WTC11 (cell line): ENCODE measurements around the gene GJB5. TPM values are rescaled to one million over a fixed set of nuclear protein-coding genes. Genes with fewer than 3 reads are reported as not detected.

ENCODE experiments used
- ATAC-seq: fragments of 200-7000 bp; cut with Tn5 transposase; 2 replicates; pipeline ENCODE4 v1.10.0; 2021; ENCODE audit warnings: mild to moderate bottlenecking, moderate library complexity
- CTCF ChIA-PET: fragments of 300-600 bp; sonication (Branson Sonifier 250); formaldehyde crosslinking; loops from one replicate; lab custom pipeline; 2021; ENCODE audit warnings: antibody characterized with exemption; lab: Charles Lee
- POLR2A ChIA-PET: fragments of 350-600 bp; sonication (Branson Sonifier 250); formaldehyde crosslinking; loops from one replicate; lab custom pipeline; 2021; ENCODE audit warnings: antibody characterized with exemption; lab: Charles Lee
- DNase-seq: peaks from one replicate; pipeline ENCODE4 v3.0.0; 2021; ENCODE audit warnings: low spot score
- H3K27ac Mint-ChIP-seq: 2 replicates; pipeline ENCODE4 v1.8.0; 2021; ENCODE audit warnings: mixed read lengths
- H3K27me3 Mint-ChIP-seq: 2 replicates; pipeline ENCODE4 v1.8.0; 2021; ENCODE audit warnings: low read depth, mild to moderate bottlenecking, moderate library complexity, mixed read lengths
- H3K36me3 Mint-ChIP-seq: 2 replicates; pipeline ENCODE4 v1.8.0; 2021; ENCODE audit warnings: mixed read lengths
- H3K4me1 Mint-ChIP-seq: 2 replicates; pipeline ENCODE4 v1.8.0; 2022; ENCODE audit warnings: mixed read lengths
- H3K4me3 Mint-ChIP-seq: 2 replicates; pipeline ENCODE4 v1.8.0; 2021; ENCODE audit warnings: mild to moderate bottlenecking, moderate library complexity, mixed read lengths
- H3K9me3 Mint-ChIP-seq: 2 replicates; pipeline ENCODE4 v1.8.0; 2021; ENCODE audit warnings: mixed read lengths
- CBFB ChIP-seq: sonication (generic); formaldehyde crosslinking; IDR thresholded peaks from 2 replicates; pipeline ENCODE4 v1.8.1; 2022; ENCODE audit warnings: mild to moderate bottlenecking, low read depth, missing genetic modification reagents
- CREM ChIP-seq: sonication (generic); formaldehyde crosslinking; IDR thresholded peaks from 2 replicates; pipeline ENCODE4 v1.8.1; 2022; ENCODE audit warnings: mild to moderate bottlenecking, missing genetic modification reagents, moderate library complexity
- EMX1 ChIP-seq: fragments of 250-450 bp; sonication (Bioruptor Pico); IDR thresholded peaks from 2 replicates; pipeline ENCODE4 v1.8.0; 2021; ENCODE audit warnings: mild to moderate bottlenecking
- FOXP1 ChIP-seq: sonication (generic); formaldehyde crosslinking; IDR thresholded peaks from 2 replicates; pipeline ENCODE4 v1.8.0; 2022; ENCODE audit warnings: missing genetic modification reagents, mild to moderate bottlenecking, moderate library complexity, borderline replicate concordance
- JAZF1 ChIP-seq: fragments of 250-450 bp; sonication (Bioruptor Pico); IDR thresholded peaks from 2 replicates; pipeline ENCODE4 v1.9.0; 2021; ENCODE audit warnings: moderate library complexity, mild to moderate bottlenecking, inconsistent platforms
- MXD4 ChIP-seq: fragments of 250-450 bp; sonication (Bioruptor Pico); IDR thresholded peaks from 2 replicates; pipeline ENCODE4 v1.8.0; 2021; ENCODE audit warnings: mild to moderate bottlenecking, moderate library complexity, borderline replicate concordance
- NFATC4 ChIP-seq: fragments of 250-450 bp; sonication (Bioruptor Pico); IDR thresholded peaks from 2 replicates; pipeline ENCODE4 v1.9.0; 2021; ENCODE audit warnings: mild to moderate bottlenecking
- NFE2L1 ChIP-seq: sonication (generic); formaldehyde crosslinking; IDR thresholded peaks from 2 replicates; pipeline ENCODE4 v1.8.1; 2023; ENCODE audit warnings: missing genetic modification reagents
- NR3C1 ChIP-seq: sonication (generic); formaldehyde crosslinking; conservative IDR thresholded peaks from 2 replicates; pipeline ENCODE4 v1.8.1; 2023; ENCODE audit warnings: low read depth, mild to moderate bottlenecking, missing genetic modification reagents
- OVOL2 ChIP-seq: fragments of 250-450 bp; sonication (Bioruptor Pico); IDR thresholded peaks from 2 replicates; pipeline ENCODE4 v1.9.0; 2021; ENCODE audit warnings: mild to moderate bottlenecking, borderline replicate concordance
- ZNF396 ChIP-seq: fragments of 250-450 bp; sonication (Bioruptor Pico); IDR thresholded peaks from 2 replicates; pipeline ENCODE4 v1.8.0; 2021; ENCODE audit warnings: mild to moderate bottlenecking, moderate library complexity, borderline replicate concordance
- ZNF416 ChIP-seq: fragments of 250-450 bp; sonication (Bioruptor Pico); IDR thresholded peaks from 2 replicates; pipeline ENCODE4 v1.9.0; 2021; ENCODE audit warnings: mild to moderate bottlenecking, inconsistent platforms
- total RNA-seq: library from RNA; stranded (reverse); gene quantifications from 3 replicates; pipeline ENCODE4 v1.2.3, GENCODE V29; 2021
- TF ChIP-seq, protein P1 (sequence below): fragments of 250-450 bp; sonication (Bioruptor Pico); IDR thresholded peaks from 2 replicates; pipeline ENCODE4 v1.8.0; 2021; ENCODE audit warnings: mild to moderate bottlenecking
- TF ChIP-seq, protein P2 (sequence below): sonication (generic); formaldehyde crosslinking; IDR thresholded peaks from 2 replicates; pipeline ENCODE4 v1.8.0; 2022; ENCODE audit warnings: mild to moderate bottlenecking, missing genetic modification reagents
- TF ChIP-seq, protein P3 (sequence below): sonication (generic); formaldehyde crosslinking; IDR thresholded peaks from 2 replicates; pipeline ENCODE4 v1.8.1; 2023; ENCODE audit warnings: mild to moderate bottlenecking, missing genetic modification reagents
- TF ChIP-seq, protein P4 (sequence below): sonication (generic); formaldehyde crosslinking; IDR thresholded peaks from 2 replicates; pipeline ENCODE4 v1.8.0; 2022; ENCODE audit warnings: mild to moderate bottlenecking, missing genetic modification reagents
- TF ChIP-seq, protein P5 (sequence below): sonication (generic); formaldehyde crosslinking; IDR thresholded peaks from 2 replicates; pipeline ENCODE4 v1.8.0; 2022; ENCODE audit warnings: missing genetic modification reagents
- TF ChIP-seq, protein P6 (sequence below): sonication (generic); formaldehyde crosslinking; IDR thresholded peaks from 2 replicates; pipeline ENCODE4 v1.8.1; 2023; ENCODE audit warnings: mild to moderate bottlenecking, moderate library complexity, missing genetic modification reagents
- TF ChIP-seq, protein P7 (sequence below): sonication (generic); formaldehyde crosslinking; conservative IDR thresholded peaks from 2 replicates; pipeline ENCODE4 v1.8.1; 2022; ENCODE audit warnings: mild to moderate bottlenecking, missing genetic modification reagents

GJB5 gene
- total RNA-seq, 1 experiment from 2014 or later, result 0.55 TPM

DNA sequence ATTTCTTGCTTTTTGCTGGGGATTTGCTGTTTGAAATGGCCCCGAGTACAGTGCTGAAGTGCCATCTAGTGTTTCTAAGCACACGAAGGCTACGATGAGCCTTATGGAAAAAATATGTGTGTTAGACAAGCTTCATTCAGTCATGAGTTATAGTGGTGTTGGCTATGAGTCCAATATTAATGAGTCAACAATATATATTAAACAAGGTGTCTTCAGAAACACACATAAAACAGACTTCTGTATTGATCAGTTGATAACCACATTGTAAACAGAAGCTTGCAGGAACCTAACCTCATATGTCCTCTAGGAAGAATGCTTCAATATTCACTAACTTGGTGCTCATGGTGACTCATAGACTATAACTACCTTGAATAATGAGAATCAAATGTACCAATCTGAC is 1.7 kb upstream of the GJB5 start:
- H3K27ac Mint-ChIP-seq, result no peak overlapping the region
- H3K27me3 Mint-ChIP-seq, result no peaks in the 10 kb centered on the region
- no peak for DNase-seq
- POLR2A ChIA-PET, result no interaction called here
- no peak for TF ChIP-seq EMX1 (CRISPR knock-in tag)
- no peak for TF ChIP-seq ZNF396 (CRISPR knock-in tag)
- no peak for TF ChIP-seq NR3C1 (CRISPR knock-in tag)
- no peak for TF ChIP-seq NFE2L1
- TF ChIP-seq JAZF1, result no peak
- TF ChIP-seq, protein P1, sequence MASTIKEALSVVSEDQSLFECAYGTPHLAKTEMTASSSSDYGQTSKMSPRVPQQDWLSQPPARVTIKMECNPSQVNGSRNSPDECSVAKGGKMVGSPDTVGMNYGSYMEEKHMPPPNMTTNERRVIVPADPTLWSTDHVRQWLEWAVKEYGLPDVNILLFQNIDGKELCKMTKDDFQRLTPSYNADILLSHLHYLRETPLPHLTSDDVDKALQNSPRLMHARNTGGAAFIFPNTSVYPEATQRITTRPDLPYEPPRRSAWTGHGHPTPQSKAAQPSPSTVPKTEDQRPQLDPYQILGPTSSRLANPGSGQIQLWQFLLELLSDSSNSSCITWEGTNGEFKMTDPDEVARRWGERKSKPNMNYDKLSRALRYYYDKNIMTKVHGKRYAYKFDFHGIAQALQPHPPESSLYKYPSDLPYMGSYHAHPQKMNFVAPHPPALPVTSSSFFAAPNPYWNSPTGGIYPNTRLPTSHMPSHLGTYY, result no peak
- TF ChIP-seq, protein P2, sequence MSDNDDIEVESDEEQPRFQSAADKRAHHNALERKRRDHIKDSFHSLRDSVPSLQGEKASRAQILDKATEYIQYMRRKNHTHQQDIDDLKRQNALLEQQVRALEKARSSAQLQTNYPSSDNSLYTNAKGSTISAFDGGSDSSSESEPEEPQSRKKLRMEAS (CRISPR knock-in tag), result no peak
- no peak for TF ChIP-seq ZNF416 (CRISPR knock-in tag)
- TF ChIP-seq CBFB (CRISPR knock-in tag), result no peak
- no peak for TF ChIP-seq CREM (CRISPR knock-in tag)
- TF ChIP-seq NFATC4, result no peak
- TF ChIP-seq, protein P3, sequence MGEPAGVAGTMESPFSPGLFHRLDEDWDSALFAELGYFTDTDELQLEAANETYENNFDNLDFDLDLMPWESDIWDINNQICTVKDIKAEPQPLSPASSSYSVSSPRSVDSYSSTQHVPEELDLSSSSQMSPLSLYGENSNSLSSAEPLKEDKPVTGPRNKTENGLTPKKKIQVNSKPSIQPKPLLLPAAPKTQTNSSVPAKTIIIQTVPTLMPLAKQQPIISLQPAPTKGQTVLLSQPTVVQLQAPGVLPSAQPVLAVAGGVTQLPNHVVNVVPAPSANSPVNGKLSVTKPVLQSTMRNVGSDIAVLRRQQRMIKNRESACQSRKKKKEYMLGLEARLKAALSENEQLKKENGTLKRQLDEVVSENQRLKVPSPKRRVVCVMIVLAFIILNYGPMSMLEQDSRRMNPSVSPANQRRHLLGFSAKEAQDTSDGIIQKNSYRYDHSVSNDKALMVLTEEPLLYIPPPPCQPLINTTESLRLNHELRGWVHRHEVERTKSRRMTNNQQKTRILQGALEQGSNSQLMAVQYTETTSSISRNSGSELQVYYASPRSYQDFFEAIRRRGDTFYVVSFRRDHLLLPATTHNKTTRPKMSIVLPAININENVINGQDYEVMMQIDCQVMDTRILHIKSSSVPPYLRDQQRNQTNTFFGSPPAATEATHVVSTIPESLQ (CRISPR knock-in tag), result no peak
- TF ChIP-seq, protein P4, sequence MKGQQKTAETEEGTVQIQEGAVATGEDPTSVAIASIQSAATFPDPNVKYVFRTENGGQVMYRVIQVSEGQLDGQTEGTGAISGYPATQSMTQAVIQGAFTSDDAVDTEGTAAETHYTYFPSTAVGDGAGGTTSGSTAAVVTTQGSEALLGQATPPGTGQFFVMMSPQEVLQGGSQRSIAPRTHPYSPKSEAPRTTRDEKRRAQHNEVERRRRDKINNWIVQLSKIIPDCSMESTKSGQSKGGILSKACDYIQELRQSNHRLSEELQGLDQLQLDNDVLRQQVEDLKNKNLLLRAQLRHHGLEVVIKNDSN (CRISPR knock-in tag), result no peak
- no peak for ATAC-seq
- H3K36me3 Mint-ChIP-seq, result no peaks in the 10 kb centered on the region
- CTCF ChIA-PET, result interaction anchor here (0.9 to 5.8 kb wide), 4 partner anchors 10 to 113 kb away, joined by 3 to 45 read pairs (median 4); partner anchors contain the start of gene SMIM12
- H3K9me3 Mint-ChIP-seq, result 0 out of 2 replicates have a peak, but pooled peaks cover 6% of the 10 kb centered on the region
- H3K4me3 Mint-ChIP-seq, result no peak overlapping the region
- peaks cover 20% of the 10 kb centered on the region for H3K4me1 Mint-ChIP-seq

DNA sequence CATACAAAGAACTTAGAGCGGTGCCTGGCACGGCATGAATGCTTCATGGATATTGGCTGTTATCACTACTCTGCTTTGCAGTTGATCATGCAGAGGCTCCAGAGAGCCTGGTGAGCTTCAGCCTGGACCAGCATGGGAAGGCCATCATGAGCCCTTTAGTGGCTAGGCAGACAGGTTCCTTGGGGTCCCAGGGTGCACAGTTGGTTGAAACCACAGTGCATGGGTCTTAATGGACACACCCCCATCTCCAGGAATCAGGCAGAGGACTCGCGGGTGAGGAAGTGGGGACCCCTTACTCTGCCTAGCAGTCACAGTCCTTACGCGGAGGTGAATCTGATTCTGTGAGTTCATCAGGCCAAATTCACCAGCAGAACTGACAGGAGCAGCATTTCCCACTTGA is 1.1 kb downstream of the GJB5 start:
- ATAC-seq (no peak), DNase-seq (no peak)
- Mint-ChIP-seq H3K9me3 (0 out of 2 replicates have a peak, but pooled peaks cover 6% of the 10 kb centered on the region), H3K27me3 (no peaks in the 10 kb centered on the region), H3K4me3 (no peak overlapping the region), H3K27ac (no peak overlapping the region), H3K4me1 (peaks cover 18% of the 10 kb centered on the region)
- ChIA-PET POLR2A (no interaction called here), CTCF (interaction anchor here (1.4 to 5.8 kb wide), 4 partner anchors 13 to 97 kb away, joined by 5 to 45 read pairs (median 6); no protein-coding TSS in a partner anchor)
- TF ChIP-seq MXD4 (CRISPR knock-in tag) (no peak), FOXP1 (CRISPR knock-in tag) (no peak), OVOL2 (CRISPR knock-in tag) (no peak)
- TF ChIP-seq, protein P5, sequence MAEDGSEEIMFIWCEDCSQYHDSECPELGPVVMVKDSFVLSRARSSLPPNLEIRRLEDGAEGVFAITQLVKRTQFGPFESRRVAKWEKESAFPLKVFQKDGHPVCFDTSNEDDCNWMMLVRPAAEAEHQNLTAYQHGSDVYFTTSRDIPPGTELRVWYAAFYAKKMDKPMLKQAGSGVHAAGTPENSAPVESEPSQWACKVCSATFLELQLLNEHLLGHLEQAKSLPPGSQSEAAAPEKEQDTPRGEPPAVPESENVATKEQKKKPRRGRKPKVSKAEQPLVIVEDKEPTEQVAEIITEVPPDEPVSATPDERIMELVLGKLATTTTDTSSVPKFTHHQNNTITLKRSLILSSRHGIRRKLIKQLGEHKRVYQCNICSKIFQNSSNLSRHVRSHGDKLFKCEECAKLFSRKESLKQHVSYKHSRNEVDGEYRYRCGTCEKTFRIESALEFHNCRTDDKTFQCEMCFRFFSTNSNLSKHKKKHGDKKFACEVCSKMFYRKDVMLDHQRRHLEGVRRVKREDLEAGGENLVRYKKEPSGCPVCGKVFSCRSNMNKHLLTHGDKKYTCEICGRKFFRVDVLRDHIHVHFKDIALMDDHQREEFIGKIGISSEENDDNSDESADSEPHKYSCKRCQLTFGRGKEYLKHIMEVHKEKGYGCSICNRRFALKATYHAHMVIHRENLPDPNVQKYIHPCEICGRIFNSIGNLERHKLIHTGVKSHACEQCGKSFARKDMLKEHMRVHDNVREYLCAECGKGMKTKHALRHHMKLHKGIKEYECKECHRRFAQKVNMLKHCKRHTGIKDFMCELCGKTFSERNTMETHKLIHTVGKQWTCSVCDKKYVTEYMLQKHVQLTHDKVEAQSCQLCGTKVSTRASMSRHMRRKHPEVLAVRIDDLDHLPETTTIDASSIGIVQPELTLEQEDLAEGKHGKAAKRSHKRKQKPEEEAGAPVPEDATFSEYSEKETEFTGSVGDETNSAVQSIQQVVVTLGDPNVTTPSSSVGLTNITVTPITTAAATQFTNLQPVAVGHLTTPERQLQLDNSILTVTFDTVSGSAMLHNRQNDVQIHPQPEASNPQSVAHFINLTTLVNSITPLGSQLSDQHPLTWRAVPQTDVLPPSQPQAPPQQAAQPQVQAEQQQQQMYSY, result no peak
- TF ChIP-seq, protein P6, sequence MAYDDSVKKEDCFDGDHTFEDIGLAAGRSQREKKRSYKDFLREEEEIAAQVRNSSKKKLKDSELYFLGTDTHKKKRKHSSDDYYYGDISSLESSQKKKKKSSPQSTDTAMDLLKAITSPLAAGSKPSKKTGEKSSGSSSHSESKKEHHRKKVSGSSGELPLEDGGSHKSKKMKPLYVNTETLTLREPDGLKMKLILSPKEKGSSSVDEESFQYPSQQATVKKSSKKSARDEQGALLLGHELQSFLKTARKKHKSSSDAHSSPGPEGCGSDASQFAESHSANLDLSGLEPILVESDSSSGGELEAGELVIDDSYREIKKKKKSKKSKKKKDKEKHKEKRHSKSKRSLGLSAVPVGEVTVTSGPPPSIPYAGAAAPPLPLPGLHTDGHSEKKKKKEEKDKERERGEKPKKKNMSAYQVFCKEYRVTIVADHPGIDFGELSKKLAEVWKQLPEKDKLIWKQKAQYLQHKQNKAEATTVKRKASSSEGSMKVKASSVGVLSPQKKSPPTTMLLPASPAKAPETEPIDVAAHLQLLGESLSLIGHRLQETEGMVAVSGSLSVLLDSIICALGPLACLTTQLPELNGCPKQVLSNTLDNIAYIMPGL, result no peak
- TF ChIP-seq, protein P7, sequence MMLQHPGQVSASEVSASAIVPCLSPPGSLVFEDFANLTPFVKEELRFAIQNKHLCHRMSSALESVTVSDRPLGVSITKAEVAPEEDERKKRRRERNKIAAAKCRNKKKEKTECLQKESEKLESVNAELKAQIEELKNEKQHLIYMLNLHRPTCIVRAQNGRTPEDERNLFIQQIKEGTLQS (CRISPR knock-in tag), result no peak
- TF ChIP-seq, all 79 proteins: peak for 0
- H3K36me3 Mint-ChIP-seq, result no peaks in the 10 kb centered on the region
